Umbilical cord (tissue), 2 donors: ENCODE data around the gene SERINC2. TPM values are rescaled to one million over a fixed set of nuclear protein-coding genes. Genes with fewer than 3 reads are reported as not detected.
"Not testable (repeated sequence)": the region's sequence is repeated elsewhere in the genome, so short reads cannot be mapped to it uniquely, and the experiment has no call there.

Source experiments
- DNase-seq: peaks from one replicate; pipeline ENCODE4 v3.0.0-alpha.2; 2015; ENCODE audit warnings: low spot score
- total RNA-seq: library from RNA; depleted of rRNA; stranded (reverse); fragments of >200 nt; gene quantifications from one replicate; pipeline ENCODE4 v1.2.3, GENCODE V29; 2014; ENCODE audit warnings: low replicate concordance; ENCODE audit not compliant: insufficient read depth

SERINC2 gene
- total RNA-seq, 1 donor from 2014 or later: 1.7 TPM

- no peak for DNase-seq
Measured at GRCh38 chr1:31383967-31384366, 29.0 kb upstream of the SERINC2 start.

- not testable (repeated sequence) for DNase-seq
Measured at GRCh38 chr1:31386576-31387243, 26.3 kb upstream of the SERINC2 start.

- DNase-seq: no peak
Measured at GRCh38 chr1:31387612-31388011, 25.4 kb upstream of the SERINC2 start.

- DNase-seq: no peak
Measured at GRCh38 chr1:31389616-31390015, 23.4 kb upstream of the SERINC2 start.

- peak; percentile 80 for DNase-seq
Measured at GRCh38 chr1:31390071-31390470, 22.9 kb upstream of the SERINC2 start.

- no peak for DNase-seq
Measured at GRCh38 chr1:31393463-31393862, 19.6 kb upstream of the SERINC2 start.

GRCh38 chr1:31394584-31395193, 18.3 kb upstream of the SERINC2 start:
- DNase-seq: peak; percentile 81

GRCh38 chr1:31396633-31397351, 16.2 kb upstream of the SERINC2 start:
- DNase-seq: no peak

GRCh38 chr1:31397360-31398095, 15.5 kb upstream of the SERINC2 start:
- no peak for DNase-seq

- no peak for DNase-seq
Measured at GRCh38 chr1:31398246-31398645, 14.8 kb upstream of the SERINC2 start.

- no peak for DNase-seq
Measured at GRCh38 chr1:31399976-31400375, 13.0 kb upstream of the SERINC2 start.

- no peak for DNase-seq
Measured at GRCh38 chr1:31400393-31400792, 12.6 kb upstream of the SERINC2 start.

- DNase-seq: no peak
Measured at GRCh38 chr1:31401241-31401640, 11.8 kb upstream of the SERINC2 start.

- DNase-seq: no peak
Measured at GRCh38 chr1:31405578-31406245, 7.3 kb upstream of the SERINC2 start.

- DNase-seq: no peak
Measured at GRCh38 chr1:31407029-31407626, 5.9 kb upstream of the SERINC2 start.

- DNase-seq: no peak
Measured at GRCh38 chr1:31408788-31409318, 4.2 kb upstream of the SERINC2 start.

GRCh38 chr1:31409946-31410858, 2.8 kb upstream of the SERINC2 start:
- DNase-seq: no peak

GRCh38 chr1:31410871-31411270, 2.1 kb upstream of the SERINC2 start:
- DNase-seq: no peak

- no peak for DNase-seq
Measured at GRCh38 chr1:31412205-31412604, 808 bp upstream of the SERINC2 start.
